HG02840 (cell line): ENCODE results near the gene LCP2.
"Not testable (repeated sequence)": the region's sequence is repeated elsewhere in the genome, so short reads cannot be mapped to it uniquely, and the experiment has no call there.

ENCODE experiments used
- ATAC-seq: cut with Tn5 transposase; IDR thresholded peaks from one replicate; pipeline ENCODE4 v1.9.1; 2021; ENCODE audit warnings: mild to moderate bottlenecking, moderate library complexity, moderate number of reproducible peaks; ENCODE audit not compliant: unreplicated experiment, low FRiP score

LCP2 gene

GRCh38 chr5:170254056-170254455, 43.5 kb downstream of the LCP2 start:
- peak; percentile 98 for ATAC-seq

GRCh38 chr5:170252720-170253350, 44.7 kb downstream of the LCP2 start:
- ATAC-seq: no peak

GRCh38 chr5:170252109-170252508, 45.5 kb downstream of the LCP2 start:
- no peak for ATAC-seq

GRCh38 chr5:170251462-170251861, 46.1 kb downstream of the LCP2 start:
- ATAC-seq: no peak

- no peak for ATAC-seq
Observed at GRCh38 chr5:170250810-170251317, 46.7 kb downstream of the LCP2 start.

GRCh38 chr5:170249355-170249754, 48.2 kb downstream of the LCP2 start:
- ATAC-seq: no peak

GRCh38 chr5:170248931-170249227, 48.7 kb downstream of the LCP2 start:
- not testable (repeated sequence) for ATAC-seq

- ATAC-seq: no peak
Observed at GRCh38 chr5:170248172-170248930, 49.2 kb downstream of the LCP2 start.

GRCh38 chr5:170247363-170247762, 50.2 kb downstream of the LCP2 start:
- no peak for ATAC-seq

- ATAC-seq: no peak
Observed at GRCh38 chr5:170246126-170246870, 51.3 kb downstream of the LCP2 start.

GRCh38 chr5:170245436-170245835, 52.1 kb downstream of the LCP2 start:
- ATAC-seq: not testable (repeated sequence)

- ATAC-seq: no peak
Observed at GRCh38 chr5:170238456-170239196, 59.0 kb downstream of the LCP2 start.

GRCh38 chr5:170235876-170236864, 61.4 kb downstream of the LCP2 start:
- ATAC-seq: no peak

- ATAC-seq: no peak
Observed at GRCh38 chr5:170233358-170233892, 64.2 kb downstream of the LCP2 start.

GRCh38 chr5:170232786-170233185, 64.8 kb downstream of the LCP2 start, which contains the start of gene C5orf58:
Gene C5orf58, plus strand, starts transcription at chr5:170232985. Its CDS starts 1,992 bp downstream, at chr5:170234977.
- no peak for ATAC-seq

- no peak for ATAC-seq
Observed at GRCh38 chr5:170228762-170229435, 68.7 kb downstream of the LCP2 start.

GRCh38 chr5:170226661-170227060, 70.9 kb downstream of the LCP2 start:
- no peak for ATAC-seq

GRCh38 chr5:170226129-170226615, 71.4 kb downstream of the LCP2 start:
- ATAC-seq: no peak
